K562 (cell line): ENCODE measurements around the gene OSBP2. TPM values are rescaled to one million over a fixed set of nuclear protein-coding genes. Genes with fewer than 3 reads are reported as not detected.

Experiments used
- ATAC-seq: fragments of 200-7000 bp; cut with Tn5 transposase; 3 replicates; pipeline ENCODE4 v1.9.1; 2020; ENCODE audit warnings: moderate library complexity
- BruUV-seq: library from RNA; stranded (reverse); fragments of 400-500 nt; replicated peaks from 2 replicates; lab custom pipeline; 2021; lab: Mats Ljungman, UMichigan
- CTCF ChIA-PET: fragments of 300-600 bp; formaldehyde crosslinking; extraction: SDS; loops from one replicate; lab custom pipeline; 2021; ENCODE audit warnings: low intra/inter-chr PET ratio; lab: Yijun Ruan, JAX
- POLR2A ChIA-PET: fragments of 300-600, 350-650 bp; sonication (Branson Sonifier 250); formaldehyde crosslinking; extraction: SDS; loops from one replicate; lab custom pipeline; 2021; ENCODE audit warnings: antibody characterized with exemption, inconsistent platforms; lab: Yijun Ruan, JAX
- DNase-seq, 4 experiments: peaks; one replicate each; pipeline versions ENCODE4 v3.0.0 to v3.0.0-alpha.2; 2011 to 2018; ENCODE audit warnings: low spot score in 3 of 4, mixed read lengths in 3 of 4; ENCODE audit errors: extremely low read depth in 1 of 4
- FAIRE-seq: peaks from 2 replicates; lab custom pipeline; 2011; peaks lifted over from hg19 to GRCh38; lab: Jason Lieb, UNC
- H2AFZ ChIP-seq: 2 replicates; pipeline ENCODE4 v1.6.0; 2011; ENCODE audit warnings: low read depth, low read length, control low read depth, inconsistent platforms
- H3K27ac ChIP-seq: fragments of 200-600 bp; 3 replicates; pipeline ENCODE4 v1.8.0; 2011; ENCODE audit warnings: low read depth, mild to moderate bottlenecking, control low read depth, inconsistent platforms, low read length, moderate library complexity, mixed read lengths; ENCODE audit errors: extremely low read depth
- H3K27me3 ChIP-seq, 2 experiments: fragments of 300-600 bp in 1 of 2; 2 replicates in 1 of 2; 3 replicates in 1 of 2; pipeline versions ENCODE4 v1.6.0 to v1.8.0; 2011; ENCODE audit warnings: inconsistent platforms in 2 of 2, low read length in 2 of 2, mild to moderate bottlenecking in 1 of 2, mixed read lengths in 1 of 2, moderate library complexity in 1 of 2; ENCODE audit not compliant: control insufficient read depth in 2 of 2, insufficient read depth in 2 of 2
- H3K36me3 ChIP-seq: fragments of 300-600 bp; 3 replicates; pipeline ENCODE4 v1.8.0; 2011; ENCODE audit warnings: mild to moderate bottlenecking, low read length, inconsistent platforms; ENCODE audit not compliant: control insufficient read depth, insufficient read depth
- H3K4me1 ChIP-seq, 2 experiments: fragments of 200-600 bp in 1 of 2; replicated peaks in 1 of 2; 2 replicates in 1 of 2; 3 replicates in 1 of 2; pipeline versions ENCODE4 v1.5.1 to v1.8.0; 2011; ENCODE audit warnings: inconsistent platforms in 2 of 2, low read length in 2 of 2, mild to moderate bottlenecking in 1 of 2, mixed read lengths in 1 of 2, moderate library complexity in 1 of 2; ENCODE audit not compliant: control insufficient read depth in 2 of 2, insufficient read depth in 2 of 2
- H3K4me2 ChIP-seq: 2 replicates; pipeline ENCODE4 v1.6.1; 2011; ENCODE audit warnings: low read length, control low read depth, inconsistent platforms, mixed read lengths; ENCODE audit not compliant: insufficient read depth
- H3K4me3 ChIP-seq: fragments of 200-600 bp; sonication (generic), shearing (Covaris generic); 2 replicates; pipeline ENCODE4 v1.5.1; 2016; ENCODE audit warnings: control low read depth, inconsistent platforms
- H3K79me2 ChIP-seq: fragments of 200-600 bp; 3 replicates; pipeline ENCODE4 v1.8.0; 2011; ENCODE audit warnings: low read length, inconsistent platforms; ENCODE audit not compliant: control insufficient read depth, insufficient read depth
- H3K9ac ChIP-seq, 2 experiments: 2 replicates each; pipeline versions ENCODE4 v1.6.0 to v1.6.1; 2011; ENCODE audit warnings: low read depth in 2 of 2, low read length in 2 of 2, control low read depth in 1 of 2, inconsistent platforms in 1 of 2, mild to moderate bottlenecking in 1 of 2, mixed read lengths in 1 of 2; ENCODE audit not compliant: insufficient read depth in 1 of 2
- H3K9me1 ChIP-seq: one replicate; pipeline ENCODE4 v1.6.0; 2011; ENCODE audit warnings: inconsistent platforms, mild to moderate bottlenecking, low read length, moderate library complexity; ENCODE audit not compliant: control insufficient read depth, insufficient read depth
- H3K9me3 ChIP-seq: replicated peaks from 2 replicates; pipeline ENCODE4 v1.5.1; 2011; ENCODE audit warnings: low read depth, low read length, inconsistent platforms; ENCODE audit not compliant: control insufficient read depth, insufficient read depth
- H4K20me1 ChIP-seq: replicated peaks from 2 replicates; pipeline ENCODE4 v1.6.1; 2011; ENCODE audit warnings: low read length, inconsistent platforms, mixed read lengths; ENCODE audit not compliant: control insufficient read depth, insufficient read depth
- DPF2 ChIP-seq: fragments of 450-650 bp; IDR thresholded peaks from 2 replicates; pipeline ENCODE4 v1.6.1; 2016
- GTF2F1 ChIP-seq: IDR thresholded peaks from 2 replicates; pipeline ENCODE4 v1.6.1; 2011; ENCODE audit warnings: low read depth, low read length, improper control_type of control experiment
- MBD2 ChIP-seq: sonication (generic); IDR thresholded peaks from 2 replicates; pipeline ENCODE4 v1.6.1; 2016; ENCODE audit warnings: low read depth, borderline replicate concordance
- NR1H2 ChIP-seq: sonication (generic); formaldehyde crosslinking; IDR thresholded peaks from 2 replicates; pipeline ENCODE4 v1.4.0; 2020; ENCODE audit warnings: mild to moderate bottlenecking, missing genetic modification reagents
- POLR2B ChIP-seq: fragments of 450-650 bp; IDR thresholded peaks from 2 replicates; pipeline ENCODE4 v1.6.1; 2018; ENCODE audit warnings: low read depth; ENCODE audit not compliant: partially characterized antibody
- RBM22 ChIP-seq: fragments of 200-400 bp; formaldehyde crosslinking; IDR thresholded peaks from 2 replicates; pipeline ENCODE4 v1.6.1; 2018; ENCODE audit warnings: low read length, low read depth; ENCODE audit not compliant: poor library complexity, severe bottlenecking
- TGIF2 ChIP-seq: sonication (generic); formaldehyde crosslinking; IDR thresholded peaks from 2 replicates; pipeline ENCODE4 v1.8.1; 2022; ENCODE audit warnings: mild to moderate bottlenecking, missing genetic modification reagents, moderate library complexity
- ZFP30 ChIP-seq: fragments of 250-450 bp; sonication (Bioruptor Pico); IDR thresholded peaks from 2 replicates; pipeline ENCODE4 v1.8.0; 2022; ENCODE audit warnings: moderate library complexity, mild to moderate bottlenecking, inconsistent platforms, borderline replicate concordance
- ZFP36 ChIP-seq: fragments of 150-350 bp; IDR thresholded peaks from 2 replicates; pipeline ENCODE4 v1.6.1; 2018; ENCODE audit warnings: low read length, low read depth; ENCODE audit not compliant: partially characterized antibody
- ZFX ChIP-seq: sonication (generic); formaldehyde crosslinking; IDR thresholded peaks from 2 replicates; pipeline ENCODE4 v1.8.0; 2022; ENCODE audit warnings: mild to moderate bottlenecking, missing genetic modification reagents, moderate library complexity
- ZNF717 ChIP-seq: fragments of 250-450 bp; sonication (Bioruptor Pico); IDR thresholded peaks from 2 replicates; pipeline ENCODE4 v1.5.0; 2021
- WGBS: fragments of 100-300 bp; shearing (Covaris generic); methylation state at CpG from one replicate; pipeline ENCODE4 v1.1.6; 2016; ENCODE audit warnings: low coverage, mixed read lengths; ENCODE audit not compliant: insufficient coverage; ENCODE audit errors: missing lambda C conversion rate; 5-methylcytosine and 5-hydroxymethylcytosine counted together
- in situ Hi-C: fragments of 300-500 bp; cut with MboI; formaldehyde crosslinking; loops from 4 replicates; pipeline ENCODE4 v1.15.0; 2018; ENCODE audit warnings: inconsistent platforms, mixed read lengths
- intact Hi-C: fragments of 100-400 bp; cut with micrococcal nuclease; formaldehyde crosslinking; loops from 2 replicates; pipeline ENCODE4 v1.14.2; 2022
- polyA plus RNA-seq, 8 experiments: library from polyadenylated mRNA; depleted of rRNA in 4 of 8; stranded (reverse) in 5 of 8; unstranded in 3 of 8; fragments of >200 nt; fragmentation: Nextera tagmentation in 2 of 8; fragmentation: Illumina TruSeq in 1 of 8; extraction: Ambion mirVana in 2 of 8; extraction: Trizol in 1 of 8; gene quantifications; 2 replicates each; pipeline versions ENCODE4 v1.2.1 to v1.2.3, GENCODE V29; 2011 to 2014; ENCODE audit warnings: inconsistent platforms in 1 of 8, missing spikeins in 1 of 8
- total RNA-seq, 7 experiments: library from RNA; depleted of rRNA in 6 of 7; stranded (reverse); fragments of >200 nt in 6 of 7; fragmentation: Illumina TruSeq in 2 of 7; extraction: Trizol in 2 of 7; gene quantifications; 2 replicates each; pipeline versions ENCODE4 v1.2.1 to v1.2.3, GENCODE V29; 2011 to 2021; ENCODE audit warnings: low replicate concordance in 1 of 7
- TF ChIP-seq, protein P1 (sequence below), 2 experiments: fragments of 450-650 bp in 1 of 2; sonication (generic) in 1 of 2; formaldehyde crosslinking in 1 of 2; IDR thresholded peaks in 1 of 2; conservative IDR thresholded peaks in 1 of 2; 2 replicates each; pipeline versions ENCODE4 v1.6.1 to v1.8.1; 2016 to 2023; ENCODE audit warnings: mild to moderate bottlenecking in 2 of 2, moderate library complexity in 2 of 2, inconsistent platforms in 1 of 2, missing genetic modification reagents in 1 of 2
- TF ChIP-seq, protein P2 (sequence below): fragments of 200-400 bp; formaldehyde crosslinking; IDR thresholded peaks from 2 replicates; pipeline ENCODE4 v1.6.1; 2017; ENCODE audit warnings: mild to moderate bottlenecking, low read depth, low read length, moderate library complexity
- TF ChIP-seq, protein P3 (sequence below): fragments of 450-650 bp; IDR thresholded peaks from 2 replicates; pipeline ENCODE4 v1.6.1; 2017; ENCODE audit warnings: mild to moderate bottlenecking, moderate library complexity
- TF ChIP-seq, protein P4 (sequence below): fragments of 250-450 bp; sonication (Bioruptor Pico); IDR thresholded peaks from 2 replicates; pipeline ENCODE4 v1.8.0; 2021; ENCODE audit warnings: moderate library complexity, mild to moderate bottlenecking, inconsistent platforms

Gene OSBP2
- total and polyA plus RNA-seq, 9 of the 15 experiments (the other 6 are each of a cell fraction or from before 2014, with no cell fraction given), result 0.52 to 29.5 (median 21.6) TPM

DNA sequence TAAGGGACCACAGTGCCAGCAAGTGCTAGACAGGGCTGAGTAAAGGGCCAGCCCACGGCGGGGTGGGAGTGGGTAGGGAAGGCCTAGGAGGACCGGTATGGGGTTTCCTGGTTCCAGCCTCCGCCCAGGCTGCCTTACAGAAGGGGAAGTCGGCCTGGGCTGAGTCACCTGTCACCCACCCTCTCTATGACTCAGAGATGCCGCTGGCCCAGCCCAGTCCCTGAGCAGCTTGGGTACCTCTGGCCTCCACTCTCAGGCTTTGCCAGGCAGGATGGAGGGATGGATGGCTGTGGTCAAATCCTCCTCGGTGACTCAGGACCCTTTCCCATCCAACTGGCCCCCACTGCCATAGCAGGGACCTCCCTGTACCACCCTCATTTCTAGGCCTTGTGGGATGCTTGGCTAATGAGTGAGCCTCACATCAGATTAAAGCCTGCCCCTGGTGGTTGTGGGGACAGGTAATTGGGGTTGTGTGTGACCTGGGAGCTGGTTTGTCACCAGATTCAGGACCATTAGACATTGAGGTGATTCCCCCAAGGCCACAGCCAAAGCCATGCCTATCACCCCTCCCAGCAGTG lies 45.2 kb upstream of the OSBP2 start:
- H3K36me3 ChIP-seq, result no peaks in the 10 kb centered on the region
- no peaks in the 10 kb centered on the region for H3K79me2 ChIP-seq
- intact Hi-C loops, result no loop called here
- H4K20me1 ChIP-seq, result no peaks in the 10 kb centered on the region
- H3K4me3 ChIP-seq, result no peak overlapping the region
- in situ Hi-C loops, result no loop called here
- peak overlapping the region; percentile 44; the same call in 1 of the 2 replicates for H3K4me2 ChIP-seq
- ChIA-PET CTCF (no interaction called here), POLR2A (interaction anchor here (0.7 to 1.6 kb wide), 4 partner anchors 9 to 120 kb away, joined by 3 to 4 read pairs (median 4); no protein-coding TSS in a partner anchor)
- peak; percentile 45 to 72 (median 57) for DNase-seq
- peaks cover 17 to 22% of the 10 kb centered on the region in 2 experiments; a peak in 4 of 5 replicates for H3K4me1 ChIP-seq
- H2AFZ ChIP-seq, result peak overlapping the region; percentile 63; the same call in 1 of the 2 replicates
- ATAC-seq, result peak; percentile 95
- WGBS, result 7% methylated on average over 7 of the region's 7 CpGs
- H3K27ac ChIP-seq, result peak overlapping the region; percentile 25; the same call in 1 of the 3 replicates
- no peaks in the 10 kb centered on the region for H3K9me1 ChIP-seq
- no peaks in the 10 kb centered on the region for H3K27me3 ChIP-seq
- no TSS peak for BruUV-seq
- H3K9me3 ChIP-seq, result no peaks in the 10 kb centered on the region
- H3K9ac ChIP-seq, result no peak overlapping the region
- FAIRE-seq, result peak; percentile 70
- TF ChIP-seq, protein P1, sequence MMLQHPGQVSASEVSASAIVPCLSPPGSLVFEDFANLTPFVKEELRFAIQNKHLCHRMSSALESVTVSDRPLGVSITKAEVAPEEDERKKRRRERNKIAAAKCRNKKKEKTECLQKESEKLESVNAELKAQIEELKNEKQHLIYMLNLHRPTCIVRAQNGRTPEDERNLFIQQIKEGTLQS (IDR thresholded peaks at IDR 0.05), result peak; percentile 91
- TF ChIP-seq, protein P1 (CRISPR knock-in tag; conservative IDR thresholded peaks at IDR 0.05), result 0 out of 2 replicates have a peak, but pooled peaks have one; percentile 35
- no peak for TF ChIP-seq POLR2B
- TF ChIP-seq NR1H2, result no peak
- TF ChIP-seq ZNF717, result no peak
- TF ChIP-seq TGIF2, result no peak
- TF ChIP-seq DPF2, result peak; percentile 52; the same call in 1 of the 2 replicates
- TF ChIP-seq, protein P2, sequence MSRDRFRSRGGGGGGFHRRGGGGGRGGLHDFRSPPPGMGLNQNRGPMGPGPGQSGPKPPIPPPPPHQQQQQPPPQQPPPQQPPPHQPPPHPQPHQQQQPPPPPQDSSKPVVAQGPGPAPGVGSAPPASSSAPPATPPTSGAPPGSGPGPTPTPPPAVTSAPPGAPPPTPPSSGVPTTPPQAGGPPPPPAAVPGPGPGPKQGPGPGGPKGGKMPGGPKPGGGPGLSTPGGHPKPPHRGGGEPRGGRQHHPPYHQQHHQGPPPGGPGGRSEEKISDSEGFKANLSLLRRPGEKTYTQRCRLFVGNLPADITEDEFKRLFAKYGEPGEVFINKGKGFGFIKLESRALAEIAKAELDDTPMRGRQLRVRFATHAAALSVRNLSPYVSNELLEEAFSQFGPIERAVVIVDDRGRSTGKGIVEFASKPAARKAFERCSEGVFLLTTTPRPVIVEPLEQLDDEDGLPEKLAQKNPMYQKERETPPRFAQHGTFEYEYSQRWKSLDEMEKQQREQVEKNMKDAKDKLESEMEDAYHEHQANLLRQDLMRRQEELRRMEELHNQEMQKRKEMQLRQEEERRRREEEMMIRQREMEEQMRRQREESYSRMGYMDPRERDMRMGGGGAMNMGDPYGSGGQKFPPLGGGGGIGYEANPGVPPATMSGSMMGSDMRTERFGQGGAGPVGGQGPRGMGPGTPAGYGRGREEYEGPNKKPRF, result no peak
- TF ChIP-seq MBD2, result peak; percentile 24; the same call in 1 of the 2 replicates
- no peak for TF ChIP-seq GTF2F1
- TF ChIP-seq ZFP36, result no peak
- TF ChIP-seq RBM22, result no peak
- TF ChIP-seq, protein P3, sequence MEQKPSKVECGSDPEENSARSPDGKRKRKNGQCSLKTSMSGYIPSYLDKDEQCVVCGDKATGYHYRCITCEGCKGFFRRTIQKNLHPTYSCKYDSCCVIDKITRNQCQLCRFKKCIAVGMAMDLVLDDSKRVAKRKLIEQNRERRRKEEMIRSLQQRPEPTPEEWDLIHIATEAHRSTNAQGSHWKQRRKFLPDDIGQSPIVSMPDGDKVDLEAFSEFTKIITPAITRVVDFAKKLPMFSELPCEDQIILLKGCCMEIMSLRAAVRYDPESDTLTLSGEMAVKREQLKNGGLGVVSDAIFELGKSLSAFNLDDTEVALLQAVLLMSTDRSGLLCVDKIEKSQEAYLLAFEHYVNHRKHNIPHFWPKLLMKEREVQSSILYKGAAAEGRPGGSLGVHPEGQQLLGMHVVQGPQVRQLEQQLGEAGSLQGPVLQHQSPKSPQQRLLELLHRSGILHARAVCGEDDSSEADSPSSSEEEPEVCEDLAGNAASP, result no peak
- TF ChIP-seq, protein P4, sequence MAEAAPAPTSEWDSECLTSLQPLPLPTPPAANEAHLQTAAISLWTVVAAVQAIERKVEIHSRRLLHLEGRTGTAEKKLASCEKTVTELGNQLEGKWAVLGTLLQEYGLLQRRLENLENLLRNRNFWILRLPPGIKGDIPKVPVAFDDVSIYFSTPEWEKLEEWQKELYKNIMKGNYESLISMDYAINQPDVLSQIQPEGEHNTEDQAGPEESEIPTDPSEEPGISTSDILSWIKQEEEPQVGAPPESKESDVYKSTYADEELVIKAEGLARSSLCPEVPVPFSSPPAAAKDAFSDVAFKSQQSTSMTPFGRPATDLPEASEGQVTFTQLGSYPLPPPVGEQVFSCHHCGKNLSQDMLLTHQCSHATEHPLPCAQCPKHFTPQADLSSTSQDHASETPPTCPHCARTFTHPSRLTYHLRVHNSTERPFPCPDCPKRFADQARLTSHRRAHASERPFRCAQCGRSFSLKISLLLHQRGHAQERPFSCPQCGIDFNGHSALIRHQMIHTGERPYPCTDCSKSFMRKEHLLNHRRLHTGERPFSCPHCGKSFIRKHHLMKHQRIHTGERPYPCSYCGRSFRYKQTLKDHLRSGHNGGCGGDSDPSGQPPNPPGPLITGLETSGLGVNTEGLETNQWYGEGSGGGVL (CRISPR knock-in tag), result no peak
- peak; percentile 62 for TF ChIP-seq ZFX
- TF ChIP-seq ZFP30, result no peak
